Posterior vena cava (tissue), 2 donors: ENCODE results near the gene STAB2. TPM values are rescaled to one million over a fixed set of nuclear protein-coding genes. Genes with fewer than 3 reads are reported as not detected.

Experiments used
- DNase-seq: peaks from one replicate; pipeline ENCODE4 v3.0.0-alpha.2; 2020; ENCODE audit warnings: low spot score
- intact Hi-C, 2 donors: fragments of 100-400 bp; cut with DNase I; formaldehyde crosslinking; loops; one replicate each; pipeline versions ENCODE4 v1.14.1 to v1.14.2; 2022 to 2023
- total RNA-seq, 2 donors: library from RNA; stranded (reverse); fragmentation: NEBNext Ultra II Directional; extraction: Animal tissue kit (Norgen Biotek cat#: 25700); gene quantifications; one replicate each; pipeline ENCODE4 v1.2.1, GENCODE V29; 2021
- donor health status: DM: yes; HTN: yes; CAD: no.
- donor health status: DM: yes; HTN: yes; CAD: no.

STAB2 gene
- total RNA-seq, 2 donors from 2014 or later: 0.46 to 1.2 TPM

- DNase-seq: no peak
- intact Hi-C loops: no loop called here
Observed at GRCh38 chr12:103810111-103810510, 223.0 kb downstream of the STAB2 start.

- intact Hi-C loops: no loop called here
- no peak for DNase-seq
Observed at GRCh38 chr12:103811791-103812190, 224.7 kb downstream of the STAB2 start.

DNA sequence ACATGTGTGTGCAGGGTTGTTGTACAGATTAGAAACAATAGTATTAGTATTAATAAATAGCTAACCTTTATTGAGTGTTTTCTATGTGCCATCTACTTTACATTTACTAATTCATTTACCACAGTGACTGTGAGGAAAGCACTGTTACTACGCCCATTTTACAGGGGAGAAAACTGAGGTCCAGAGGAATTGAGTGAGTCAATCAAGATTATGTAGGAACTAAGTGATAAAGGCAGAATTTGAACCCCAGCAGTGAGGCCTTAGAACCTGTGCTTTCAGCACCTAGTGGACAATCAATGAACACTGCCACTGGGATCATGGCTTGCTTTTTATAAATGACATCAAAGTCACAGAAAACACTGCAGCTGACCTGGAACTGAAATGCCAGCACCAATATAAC lies 225.7 kb downstream of the STAB2 start:
- intact Hi-C loops: no loop called here
- no peak for DNase-seq

- intact Hi-C loops: no loop called here
- no peak for DNase-seq
Observed at GRCh38 chr12:103813426-103813825, 226.4 kb downstream of the STAB2 start.

DNA sequence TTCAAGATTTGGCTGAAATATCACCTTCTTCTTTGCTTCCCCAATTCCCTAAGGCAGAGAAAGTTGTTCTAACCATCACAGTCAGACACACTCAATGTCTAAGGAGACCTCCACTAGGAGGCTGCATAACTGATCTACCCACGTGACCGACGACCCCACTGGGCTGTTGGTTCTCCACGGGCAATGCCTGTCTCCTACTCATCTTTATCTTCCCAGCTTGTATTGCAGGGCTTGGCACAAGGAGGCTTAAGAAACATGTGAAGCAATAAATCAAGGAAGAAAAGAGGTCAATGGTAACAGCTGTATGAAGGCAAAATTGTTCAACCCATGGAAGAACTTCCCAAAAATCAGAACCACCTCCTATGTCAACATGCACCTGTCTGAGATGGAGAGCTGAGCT lies 226.9 kb downstream of the STAB2 start:
- intact Hi-C loops: no loop called here
- DNase-seq: no peak

DNA sequence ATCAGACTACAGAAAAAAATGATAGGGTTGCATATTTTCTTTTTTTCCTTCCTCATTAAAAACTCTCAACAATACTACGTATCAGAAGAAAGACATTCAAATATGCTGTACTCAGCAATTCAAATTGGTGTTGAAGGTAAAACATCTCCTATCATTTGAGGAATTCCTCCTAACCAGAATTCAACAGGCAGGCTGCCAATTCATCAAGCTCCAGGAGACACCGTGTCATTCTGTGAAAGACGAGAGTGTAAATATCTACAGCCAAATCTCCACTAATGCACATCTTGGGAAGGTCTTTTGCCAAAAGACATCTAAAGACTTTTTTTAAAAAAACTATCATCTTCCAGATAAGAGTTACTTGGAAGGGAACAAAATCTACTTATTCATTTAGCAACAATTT lies 227.4 kb downstream of the STAB2 start:
- intact Hi-C loops: no loop called here
- no peak for DNase-seq

Other genes with a start within 250 kb of the STAB2 start
- gene C12orf42, start 91.3 kb upstream of the STAB2 start, total RNA-seq: not detected